Brain microvascular endothelial cell (primary cell): ENCODE results near the gene NSMCE1.
"Not testable (repeated sequence)": the region's sequence is repeated elsewhere in the genome, so short reads cannot be mapped to it uniquely, and the experiment has no call there.

ENCODE experiments used
- DNase-seq: peaks from one replicate; pipeline ENCODE4 v3.0.0-alpha.2; 2020
- H3K27ac ChIP-seq: fragments of 250-450 bp; sonication (Bioruptor Pico); 2 replicates; pipeline ENCODE4 v1.5.1; 2020; ENCODE audit warnings: mild to moderate bottlenecking, moderate library complexity
- H3K27me3 ChIP-seq: fragments of 250-450 bp; sonication (Bioruptor Pico); replicated peaks from 2 replicates; pipeline ENCODE4 v1.5.1; 2020; ENCODE audit warnings: mild to moderate bottlenecking
- H3K36me3 ChIP-seq: fragments of 250-450 bp; sonication (Bioruptor Pico); replicated peaks from 2 replicates; pipeline ENCODE4 v1.5.1; 2020; ENCODE audit warnings: mild to moderate bottlenecking
- H3K4me3 ChIP-seq: 2 replicates; pipeline ENCODE4 v1.5.1; 2011; ENCODE audit warnings: low read depth, mild to moderate bottlenecking, control low read depth, low read length, moderate library complexity
- in situ Hi-C: cut with HindIII; loops from 2 replicates; pipeline ENCODE4 v1.10.0; 2017; ENCODE audit warnings: low sequenced_read_pairs, low pct_ligation_motif_present
- TF ChIP-seq, protein P1 (sequence below): IDR thresholded peaks from 2 replicates; pipeline ENCODE4 v1.5.1; 2011; ENCODE audit warnings: low read depth, mild to moderate bottlenecking, moderate library complexity, low read length, control low read depth, inconsistent platforms; ENCODE audit errors: missing control alignments

Gene NSMCE1

DNA sequence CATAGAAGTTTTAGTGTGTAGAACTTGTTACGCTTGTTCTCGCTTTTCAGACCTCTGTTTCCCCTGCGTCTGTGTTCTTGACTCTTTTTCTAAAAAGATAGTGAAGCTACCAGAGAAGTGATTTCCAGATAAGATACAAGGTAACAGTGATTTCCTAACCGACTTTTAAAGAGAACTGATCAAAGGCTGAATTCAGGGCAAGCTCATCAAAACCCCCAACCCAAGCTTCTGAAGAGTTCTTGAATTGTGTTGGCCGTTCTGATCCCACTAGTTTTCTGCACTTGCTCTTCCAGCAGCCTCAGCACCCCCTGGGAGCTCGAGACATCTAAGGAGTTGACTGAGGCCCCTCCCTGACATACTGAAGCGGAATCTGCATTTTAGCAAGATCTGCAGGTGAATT lies 12.7 kb upstream of the NSMCE1 start:
- DNase-seq, result no peak
- no peaks in the 10 kb centered on the region for H3K27me3 ChIP-seq
- no peaks in the 10 kb centered on the region for H3K36me3 ChIP-seq
- H3K27ac ChIP-seq, result no peak overlapping the region
- no peak overlapping the region for H3K4me3 ChIP-seq
- in situ Hi-C loops, result no loop called here
- TF ChIP-seq, protein P1, sequence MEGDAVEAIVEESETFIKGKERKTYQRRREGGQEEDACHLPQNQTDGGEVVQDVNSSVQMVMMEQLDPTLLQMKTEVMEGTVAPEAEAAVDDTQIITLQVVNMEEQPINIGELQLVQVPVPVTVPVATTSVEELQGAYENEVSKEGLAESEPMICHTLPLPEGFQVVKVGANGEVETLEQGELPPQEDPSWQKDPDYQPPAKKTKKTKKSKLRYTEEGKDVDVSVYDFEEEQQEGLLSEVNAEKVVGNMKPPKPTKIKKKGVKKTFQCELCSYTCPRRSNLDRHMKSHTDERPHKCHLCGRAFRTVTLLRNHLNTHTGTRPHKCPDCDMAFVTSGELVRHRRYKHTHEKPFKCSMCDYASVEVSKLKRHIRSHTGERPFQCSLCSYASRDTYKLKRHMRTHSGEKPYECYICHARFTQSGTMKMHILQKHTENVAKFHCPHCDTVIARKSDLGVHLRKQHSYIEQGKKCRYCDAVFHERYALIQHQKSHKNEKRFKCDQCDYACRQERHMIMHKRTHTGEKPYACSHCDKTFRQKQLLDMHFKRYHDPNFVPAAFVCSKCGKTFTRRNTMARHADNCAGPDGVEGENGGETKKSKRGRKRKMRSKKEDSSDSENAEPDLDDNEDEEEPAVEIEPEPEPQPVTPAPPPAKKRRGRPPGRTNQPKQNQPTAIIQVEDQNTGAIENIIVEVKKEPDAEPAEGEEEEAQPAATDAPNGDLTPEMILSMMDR, result no peak

DNA sequence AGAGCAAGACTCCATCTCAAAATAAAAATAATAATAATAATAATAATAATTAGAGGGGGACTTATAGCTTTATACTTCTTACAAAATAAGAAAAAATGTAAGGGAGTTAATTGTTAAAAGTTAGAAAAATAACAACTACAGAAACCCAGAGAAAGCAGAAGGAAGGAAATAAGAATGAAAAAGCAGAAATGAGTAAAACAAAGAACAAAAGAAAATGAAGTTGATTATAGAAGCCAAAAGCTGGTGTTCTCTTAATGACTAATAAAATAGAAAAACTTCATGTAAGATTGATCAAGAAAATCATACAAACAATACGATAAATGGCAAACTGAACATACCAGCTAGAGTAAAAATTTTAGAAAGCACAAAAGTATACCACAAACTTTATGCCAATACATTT lies 6.8 kb upstream of the NSMCE1 start:
- Histone ChIP-seq H3K27ac (no peak overlapping the region), H3K4me3 (no peak overlapping the region)
- in situ Hi-C loops, result no loop called here

DNA sequence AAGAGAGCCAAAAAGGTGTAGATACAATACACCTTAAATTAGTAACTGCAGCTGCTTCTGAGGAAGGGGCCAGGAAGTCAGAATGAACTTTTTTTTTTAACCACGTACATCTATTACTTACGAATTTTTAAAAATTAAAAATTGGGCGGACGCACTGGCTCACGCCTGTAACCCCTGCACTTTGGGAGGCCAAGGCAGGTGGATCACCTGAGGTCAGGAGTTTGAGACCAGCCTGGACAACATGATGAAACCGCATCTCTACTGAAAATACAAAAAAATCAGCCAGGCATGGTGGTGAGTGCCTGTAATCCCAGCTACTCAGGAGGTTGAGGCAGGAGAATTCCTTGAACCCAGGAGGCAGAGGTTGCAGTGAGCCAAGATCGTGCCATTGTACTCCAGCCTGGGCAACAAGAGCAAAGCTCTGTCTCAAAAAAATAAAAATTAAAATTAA lies 5.9 kb upstream of the NSMCE1 start:
- H3K4me3 ChIP-seq, H3K27me3 ChIP-seq, DNase-seq, in situ Hi-C loops, H3K27ac ChIP-seq, H3K36me3 ChIP-seq: not testable (repeated sequence)

More for the DNA sequence above, 6.8 kb upstream of the NSMCE1 start:
- TF ChIP-seq, protein P1, result no peak
- no peak for DNase-seq
- Histone ChIP-seq H3K27me3 (no peaks in the 10 kb centered on the region), H3K36me3 (no peaks in the 10 kb centered on the region)

DNA sequence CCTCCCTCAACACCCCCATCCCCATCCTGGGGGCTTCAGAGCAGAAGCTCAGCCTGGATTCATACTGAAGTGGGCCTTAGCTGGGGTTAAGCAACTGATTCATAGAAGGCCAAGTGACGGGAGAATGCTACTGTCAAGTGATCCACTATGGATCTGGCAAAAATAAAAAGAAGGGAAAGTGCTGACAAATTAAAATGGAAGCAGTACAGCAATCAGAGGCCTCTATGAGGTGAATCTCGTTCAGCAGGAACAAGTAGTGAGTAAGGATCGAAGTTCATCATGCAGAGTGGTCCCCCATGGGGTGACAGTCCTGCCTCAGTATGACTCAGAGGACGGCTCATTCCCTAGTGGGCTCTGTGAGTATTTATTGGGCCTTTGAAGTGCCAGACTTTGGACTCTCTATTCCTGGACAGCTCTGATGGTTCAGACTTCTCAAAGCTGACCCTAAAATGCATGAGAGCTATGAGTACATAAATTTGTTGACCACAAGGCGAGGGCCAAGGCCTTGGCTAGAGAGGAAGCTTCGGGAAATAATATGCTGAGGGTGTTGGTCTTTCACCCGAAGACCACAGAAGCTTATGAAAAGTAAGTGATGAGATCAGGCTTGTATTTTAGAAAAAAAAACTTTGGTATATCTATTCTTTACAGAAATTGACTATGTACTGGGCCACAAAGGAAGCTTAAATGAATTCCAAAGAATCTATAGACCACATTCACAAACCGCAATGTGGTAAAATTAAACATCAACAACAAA lies 5.3 kb upstream of the NSMCE1 start:
- in situ Hi-C loops, result no loop called here
- no peaks in the 10 kb centered on the region for H3K36me3 ChIP-seq
- H3K27ac ChIP-seq, result no peak overlapping the region
- no peaks in the 10 kb centered on the region for H3K27me3 ChIP-seq
- TF ChIP-seq, protein P1, result peak; percentile 41
- H3K4me3 ChIP-seq, result no peak overlapping the region
- peak; percentile 49 for DNase-seq

DNA sequence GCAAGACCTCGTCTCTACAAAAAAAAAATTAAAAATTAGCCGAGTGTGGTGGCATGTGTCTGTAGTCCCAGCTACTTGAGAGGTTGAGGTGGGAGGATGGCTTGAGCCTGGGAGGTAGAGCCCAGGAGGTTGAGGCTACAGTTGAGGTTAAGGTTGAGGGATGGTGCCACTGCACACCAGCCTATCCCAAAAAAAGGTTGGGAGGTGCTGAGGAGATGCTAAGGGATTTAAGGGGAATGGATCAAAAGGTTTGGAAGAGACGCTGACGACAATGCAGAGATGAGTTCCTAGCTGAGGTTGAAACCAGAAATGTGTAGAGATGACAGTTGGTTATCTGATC lies 4.7 kb upstream of the NSMCE1 start:
- H3K4me3 ChIP-seq, result no peak overlapping the region
- no peak for DNase-seq
- no peaks in the 10 kb centered on the region for H3K27me3 ChIP-seq
- TF ChIP-seq, protein P1, result no peak
- H3K27ac ChIP-seq, result no peak overlapping the region
- no peaks in the 10 kb centered on the region for H3K36me3 ChIP-seq
- in situ Hi-C loops, result no loop called here

DNA sequence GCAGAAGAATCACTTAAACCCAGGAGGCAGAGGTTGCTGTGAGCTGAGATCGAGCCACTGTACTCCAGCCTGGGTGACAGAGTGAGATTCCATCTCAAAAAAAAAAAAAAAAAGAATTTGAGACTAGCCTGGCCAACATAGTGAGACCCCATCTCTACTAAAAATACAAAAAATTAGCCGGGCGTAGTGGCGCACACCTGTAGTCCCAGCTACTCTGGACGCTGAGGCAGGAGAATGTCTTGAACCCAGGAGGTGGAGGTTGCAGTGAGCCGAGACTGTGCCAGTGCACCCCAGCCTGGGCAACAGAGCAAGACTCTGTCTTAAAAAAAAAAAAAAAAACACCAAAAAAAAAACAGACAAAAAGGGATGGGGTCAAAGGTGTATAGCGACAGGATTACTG lies 4.1 kb upstream of the NSMCE1 start:
- H3K27ac ChIP-seq, H3K4me3 ChIP-seq, DNase-seq, in situ Hi-C loops, H3K27me3 ChIP-seq, H3K36me3 ChIP-seq: not testable (repeated sequence)

DNA sequence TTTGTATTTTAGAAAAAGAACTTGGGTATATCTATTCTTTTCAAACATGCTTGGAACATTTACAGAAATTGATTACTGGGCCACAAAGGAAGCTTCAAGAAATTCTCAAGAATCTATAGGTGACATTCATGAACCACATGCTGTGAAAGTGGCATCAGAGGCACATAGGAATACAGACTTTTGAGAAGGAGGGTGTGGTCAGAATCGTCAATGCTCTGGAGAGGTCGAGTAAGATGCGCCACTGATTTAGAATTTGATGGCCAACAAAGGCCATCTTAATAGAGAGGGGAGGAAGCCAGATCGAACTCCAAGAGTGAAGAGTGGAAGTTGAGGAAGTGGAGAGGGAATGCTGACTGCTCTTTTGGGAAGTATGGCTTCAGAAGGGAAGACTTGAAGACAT lies 3.5 kb upstream of the NSMCE1 start:
- Histone ChIP-seq H3K27ac (no peak overlapping the region), H3K36me3 (no peaks in the 10 kb centered on the region), H3K27me3 (no peaks in the 10 kb centered on the region), H3K4me3 (no peak overlapping the region)
- no peak for DNase-seq
- in situ Hi-C loops, result no loop called here
- TF ChIP-seq, protein P1, result no peak
